Muscle of leg (tissue), 11 donors: Measurements from ENCODE around the gene SYNJ2. TPM values are rescaled to one million over a fixed set of nuclear protein-coding genes. Genes with fewer than 3 reads are reported as not detected.
A peak's percentile ranks its signal among the peaks of the same experiment; 100 is the strongest.

Experiments
- DNase-seq: peaks from one replicate; pipeline ENCODE4 v3.0.0; 2013
- H3K27ac ChIP-seq: one replicate; pipeline ENCODE4 v1.5.1; 2013; ENCODE audit warnings: mild to moderate bottlenecking, low read length, control low read depth
- H3K27me3 ChIP-seq: one replicate; pipeline ENCODE4 v1.6.1; 2013; ENCODE audit warnings: low read length; ENCODE audit not compliant: control insufficient read depth, insufficient read depth
- H3K36me3 ChIP-seq: one replicate; pipeline ENCODE4 v1.6.1; 2013; ENCODE audit warnings: low read length; ENCODE audit not compliant: control insufficient read depth, insufficient read depth
- H3K4me1 ChIP-seq: one replicate; pipeline ENCODE4 v1.6.1; 2013; ENCODE audit warnings: low read length; ENCODE audit not compliant: control insufficient read depth, insufficient read depth
- H3K4me3 ChIP-seq: one replicate; pipeline ENCODE4 v1.5.1; 2013; ENCODE audit warnings: low read length, control low read depth
- H3K9me3 ChIP-seq: replicated peaks from 2 replicates; pipeline ENCODE4 v1.6.1; 2013; ENCODE audit warnings: low read depth, low read length; ENCODE audit not compliant: control insufficient read depth
- WGBS: methylation state at CpG from one replicate; pipeline ENCODE4 v1.1.5; 2013; ENCODE audit warnings: missing lambda C conversion rate; ENCODE audit not compliant: insufficient coverage; 5-methylcytosine and 5-hydroxymethylcytosine counted together
- polyA plus RNA-seq, 8 donors: library from polyadenylated mRNA; unstranded; fragments of 120-200 nt; gene quantifications; one replicate each; pipeline versions ENCODE4 v1.2.1 to v1.2.3, GENCODE V29; 2013; ENCODE audit warnings: inconsistent platforms in 1 of 8, low replicate concordance in 1 of 8; ENCODE audit not compliant: insufficient read length in 8 of 8, insufficient read depth in 1 of 8
- total RNA-seq: library from RNA; stranded (reverse); fragments of 120-200 nt; gene quantifications from one replicate; pipeline ENCODE4 v1.2.4, GENCODE V29; 2013

SYNJ2 gene
- total and polyA plus RNA-seq, 9 donors = 7.7 to 11.3 (median 9.7) TPM

DNA sequence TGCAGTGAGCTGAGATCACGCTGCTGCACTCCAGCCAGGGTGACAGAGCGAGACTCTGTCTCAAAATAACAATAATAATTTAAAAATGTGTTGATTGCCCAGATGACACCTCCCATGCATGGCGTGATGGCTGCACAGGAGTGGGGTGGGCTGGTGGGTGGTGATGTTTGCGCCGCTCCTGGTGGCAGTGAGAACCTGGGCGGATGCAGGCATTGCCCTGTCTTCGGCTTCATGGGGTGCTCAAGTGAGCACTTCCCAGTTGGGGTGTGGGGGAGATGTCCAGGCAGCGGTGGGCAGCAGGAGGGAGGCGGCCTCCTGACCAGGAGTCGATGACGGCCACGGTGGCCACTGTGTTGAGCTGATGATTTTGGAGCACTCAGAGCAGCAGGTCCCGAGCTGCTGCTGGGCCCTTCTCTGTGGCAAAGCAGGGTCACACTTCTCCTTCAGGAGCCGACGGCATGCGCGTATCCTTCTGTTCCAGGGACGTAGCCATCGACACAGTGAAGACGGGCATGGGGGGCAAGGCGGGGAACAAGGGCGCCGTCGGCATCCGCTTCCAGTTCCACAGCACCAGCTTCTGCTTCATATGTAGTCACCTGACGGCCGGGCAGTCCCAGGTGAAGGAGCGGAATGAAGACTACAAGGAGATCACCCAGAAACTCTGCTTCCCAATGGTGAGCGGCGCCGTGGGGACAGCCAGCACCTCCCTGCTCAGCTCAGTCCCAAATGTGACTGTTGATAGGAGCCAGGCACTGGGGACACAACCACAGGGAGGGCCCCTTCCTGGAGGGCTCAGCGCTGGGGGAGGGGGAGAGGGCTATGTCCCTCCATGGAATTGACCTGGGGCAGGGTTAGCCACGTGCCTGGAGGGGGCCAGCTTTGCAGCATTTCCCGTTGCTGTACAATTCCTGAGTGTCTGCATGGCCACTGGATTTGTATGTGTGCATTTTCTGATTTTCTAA is 89.7 kb downstream of the SYNJ2 start:
- Histone ChIP-seq H3K9me3 (no peaks in the 10 kb centered on the region), H3K4me3 (no peak overlapping the region), H3K4me1 (peaks cover 16% of the 10 kb centered on the region), H3K27ac (no peak overlapping the region), H3K36me3 (peaks cover 34% of the 10 kb centered on the region), H3K27me3 (no peaks in the 10 kb centered on the region)
- WGBS = 88% methylated on average over 32 of the region's 34 CpGs
- no peak for DNase-seq

DNA sequence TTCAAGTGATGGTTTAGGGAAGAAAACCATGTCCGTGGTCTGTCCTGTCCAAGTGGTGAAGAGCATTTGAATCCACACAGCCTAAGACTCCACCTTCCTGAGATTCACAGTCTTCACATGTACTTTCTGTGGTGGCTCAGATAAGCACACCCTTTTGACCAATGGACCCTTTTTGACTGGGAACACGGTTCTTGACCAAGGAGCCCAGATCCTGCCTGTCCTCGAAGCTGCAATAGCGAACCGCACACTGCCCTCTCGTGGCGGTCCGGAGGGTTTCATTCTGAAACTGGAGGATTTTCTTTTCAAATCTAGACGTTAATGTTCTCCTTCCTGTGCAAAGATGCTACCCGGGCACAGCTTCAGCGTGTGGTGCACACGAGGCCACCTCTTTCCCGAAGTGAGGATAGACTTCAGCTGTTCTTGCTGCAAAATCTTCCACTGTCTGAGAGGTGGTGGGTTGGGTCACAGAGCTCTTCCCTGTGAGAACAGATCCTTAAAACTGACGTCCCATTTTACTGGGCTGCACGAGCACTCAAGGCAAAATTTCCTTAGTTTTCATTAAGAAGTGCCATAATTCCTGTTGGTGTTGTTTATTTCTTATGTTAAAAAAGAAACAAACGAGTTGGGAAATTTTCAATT is 90.5 kb downstream of the SYNJ2 start:
- Histone ChIP-seq H3K27me3 (no peaks in the 10 kb centered on the region), H3K9me3 (no peaks in the 10 kb centered on the region), H3K27ac (no peak overlapping the region), H3K4me1 (peaks cover 16% of the 10 kb centered on the region), H3K36me3 (peaks cover 38% of the 10 kb centered on the region), H3K4me3 (no peak overlapping the region)
- 2% methylated on average over 9 of the region's 16 CpGs for WGBS
- DNase-seq = peak; percentile 80

- WGBS = 35% methylated on average over 3 of the region's 3 CpGs
- Histone ChIP-seq H3K4me1 (peaks cover 12% of the 10 kb centered on the region), H3K27me3 (no peaks in the 10 kb centered on the region), H3K9me3 (no peaks in the 10 kb centered on the region), H3K4me3 (no peak overlapping the region), H3K36me3 (peaks cover 44% of the 10 kb centered on the region), H3K27ac (no peak overlapping the region)
- DNase-seq = no peak
Measured at GRCh38 chr6:158073776-158074175, 92.1 kb downstream of the SYNJ2 start.

GRCh38 chr6:158076548-158076947 is 94.9 kb downstream of the SYNJ2 start:
- no peaks in the 10 kb centered on the region for H3K27me3 ChIP-seq
- no peak overlapping the region for H3K27ac ChIP-seq
- H3K36me3 ChIP-seq = peaks cover 34% of the 10 kb centered on the region
- no peak overlapping the region for H3K4me3 ChIP-seq
- H3K4me1 ChIP-seq = peaks cover 10% of the 10 kb centered on the region
- 94% methylated on average over 13 of the region's 18 CpGs for WGBS
- H3K9me3 ChIP-seq = no peaks in the 10 kb centered on the region
- DNase-seq = no peak

DNA sequence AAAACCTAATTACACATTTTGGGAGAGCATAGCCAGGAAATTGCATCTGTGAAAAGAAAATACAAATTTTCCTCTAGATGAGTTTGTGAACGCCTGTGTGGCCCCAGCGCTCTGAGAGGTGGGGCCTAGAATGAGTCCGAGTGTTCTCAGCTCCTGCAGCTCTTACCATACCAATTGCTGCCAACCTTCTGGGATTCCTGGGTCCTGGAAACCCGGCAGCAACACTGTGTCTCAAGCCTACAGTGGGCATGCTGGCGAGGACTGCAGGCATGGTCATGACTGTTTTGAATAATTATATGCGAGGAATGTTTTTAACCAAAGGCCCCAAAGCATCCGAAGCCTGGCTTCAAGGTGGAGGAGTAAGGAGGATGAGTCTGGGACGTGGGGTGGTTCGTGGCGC is 96.0 kb downstream of the SYNJ2 start:
- H3K36me3 ChIP-seq = peaks cover 29% of the 10 kb centered on the region
- 91% methylated on average over 10 of the region's 10 CpGs for WGBS
- no peak overlapping the region for H3K27ac ChIP-seq

DNA sequence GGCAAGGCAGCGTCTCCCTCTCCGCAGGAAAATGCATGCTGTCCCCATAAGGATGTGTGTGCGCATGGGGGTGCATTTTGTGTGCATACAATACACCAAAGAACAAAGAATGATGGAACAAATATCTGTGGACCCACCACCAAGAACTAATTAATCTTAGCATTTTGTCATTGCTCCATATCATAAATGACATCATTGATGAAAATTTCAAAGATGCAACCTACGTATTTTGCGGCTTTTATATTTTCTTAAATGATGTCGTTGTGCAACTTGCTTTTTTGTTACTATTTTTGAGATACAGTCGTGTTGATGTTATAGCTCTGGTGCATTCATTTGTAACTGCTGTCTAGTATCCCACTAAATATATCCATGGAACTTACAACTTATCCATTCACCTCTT is 96.7 kb downstream of the SYNJ2 start:
- Histone ChIP-seq H3K4me3 (no peak overlapping the region), H3K27me3 (no peaks in the 10 kb centered on the region), H3K4me1 (peaks cover 5% of the 10 kb centered on the region), H3K36me3 (peaks cover 31% of the 10 kb centered on the region), H3K9me3 (no peaks in the 10 kb centered on the region), H3K27ac (no peak overlapping the region)
- no peak for DNase-seq
- WGBS = 100% methylated on average over 1 of the region's 7 CpGs

More for the DNA sequence above, 96.0 kb downstream of the SYNJ2 start:
- no peak for DNase-seq
- peaks cover 5% of the 10 kb centered on the region for H3K4me1 ChIP-seq
- H3K27me3 ChIP-seq = no peaks in the 10 kb centered on the region
- H3K9me3 ChIP-seq = no peaks in the 10 kb centered on the region
- no peak overlapping the region for H3K4me3 ChIP-seq

GRCh38 chr6:158080849-158081656 is 99.4 kb downstream of the SYNJ2 start:
- no peaks in the 10 kb centered on the region for H3K9me3 ChIP-seq
- no peaks in the 10 kb centered on the region for H3K4me1 ChIP-seq
- DNase-seq = no peak
- peaks cover 43% of the 10 kb centered on the region for H3K36me3 ChIP-seq
- WGBS = 77% methylated on average over 12 of the region's 18 CpGs
- no peak overlapping the region for H3K4me3 ChIP-seq
- no peaks in the 10 kb centered on the region for H3K27me3 ChIP-seq
- no peak overlapping the region for H3K27ac ChIP-seq

- Histone ChIP-seq H3K9me3 (no peaks in the 10 kb centered on the region), H3K36me3 (peaks cover 43% of the 10 kb centered on the region), H3K27me3 (no peaks in the 10 kb centered on the region), H3K4me1 (peaks cover under 1% of the 10 kb centered on the region), H3K27ac (no peak overlapping the region), H3K4me3 (no peak overlapping the region)
- whole genome bisulfite sequencing = 83% methylated on average over 2 of the region's 6 CpGs
- no peak for DNase-seq
Measured at GRCh38 chr6:158081657-158081935, 99.9 kb downstream of the SYNJ2 start.

GRCh38 chr6:158083455-158084325 is 102.0 kb downstream of the SYNJ2 start:
- WGBS = 94% methylated on average over 14 of the region's 23 CpGs
- Histone ChIP-seq H3K27me3 (no peaks in the 10 kb centered on the region), H3K4me1 (peaks cover 9% of the 10 kb centered on the region), H3K27ac (no peak overlapping the region), H3K4me3 (no peak overlapping the region), H3K9me3 (no peaks in the 10 kb centered on the region), H3K36me3 (peaks cover 42% of the 10 kb centered on the region)
- DNase-seq = no peak
